A549 treated with GW870086 at 1 μM for 4 hours (cell line): ENCODE data around the gene NUP62CL. TPM values are rescaled to one million over a fixed set of nuclear protein-coding genes. Genes with fewer than 3 reads are reported as not detected.

Source experiments
- total RNA-seq: library from RNA; stranded (reverse); fragments of 200-300 nt; extraction: Qiagen RNA extraction; gene quantifications from 5 replicates; pipeline ENCODE4 v1.2.3, GENCODE V29; 2022; ENCODE audit warnings: low read depth

The NUP62CL gene, protein sequence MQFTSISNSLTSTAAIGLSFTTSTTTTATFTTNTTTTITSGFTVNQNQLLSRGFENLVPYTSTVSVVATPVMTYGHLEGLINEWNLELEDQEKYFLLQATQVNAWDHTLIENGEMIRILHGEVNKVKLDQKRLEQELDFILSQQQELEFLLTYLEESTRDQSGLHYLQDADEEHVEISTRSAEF
- 14.5 to 18.5 TPM (median 15.8 TPM) in 5 replicates for total RNA-seq

DNA sequence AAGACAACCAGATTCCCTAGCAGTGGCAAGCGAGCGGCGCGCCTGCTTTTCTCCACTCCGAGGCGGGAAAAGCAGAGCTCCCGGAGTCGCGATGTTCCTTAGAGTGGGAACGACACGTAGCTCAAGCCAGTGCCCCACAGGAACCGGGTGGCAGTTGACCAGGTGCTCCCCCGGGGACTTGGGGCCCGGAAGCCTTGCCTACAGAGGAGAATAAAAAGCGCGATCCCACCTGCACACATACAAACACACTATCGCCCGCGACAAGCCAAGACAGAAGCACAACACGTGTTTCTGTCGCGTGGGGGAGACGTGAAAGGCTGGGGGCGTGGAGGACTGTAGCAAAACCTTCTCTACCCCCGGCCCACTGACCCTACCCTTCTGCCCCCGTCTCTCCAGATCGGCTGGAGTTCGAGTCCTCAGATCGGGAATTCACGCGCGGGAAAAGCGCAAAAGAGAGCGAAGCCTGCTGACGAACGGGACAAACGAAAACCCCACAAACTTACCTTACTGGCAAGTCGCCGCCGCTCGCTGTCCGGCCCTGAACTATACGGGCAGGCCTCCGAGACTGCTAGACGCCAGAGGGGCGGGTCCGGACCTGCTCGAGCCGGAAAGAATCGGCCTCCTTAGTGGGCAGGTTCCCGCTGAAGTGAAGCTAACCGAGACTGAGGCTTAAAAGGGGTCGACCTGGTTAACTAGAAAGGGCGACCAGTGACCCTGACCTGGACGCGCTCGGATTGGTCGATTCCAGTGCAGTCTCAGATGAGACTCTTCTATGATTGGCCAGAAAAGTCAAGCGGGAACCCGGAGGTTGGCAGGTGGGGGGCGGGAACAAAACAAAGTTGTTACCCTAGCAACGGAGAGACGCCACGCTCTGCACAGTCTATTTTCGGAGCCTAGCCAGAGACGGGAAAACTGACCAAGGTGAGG lies at the start of gene NUP62CL, which contains the start of gene DNAAF6:
Gene NUP62CL (minus strand): TSS at position 664 of the 927 bp plus-strand sequence. CDS start 31,287 bp downstream, outside the sequence.
Gene DNAAF6 (plus strand): TSS at position 842 of the 927 bp plus-strand sequence. CDS start 6,265 bp downstream, outside the sequence.

GRCh38 chrX:107118322-107119147 lies 87.7 kb downstream of the NUP62CL start, which contains the start of gene RBM41:
TSS of gene RBM41 (minus strand) at chrX:107118822. CDS start at chrX:107118773, 49 bp downstream.

Other genes with a start within 250 kb of the NUP62CL start
- gene MORC4, start 206.2 kb downstream of the NUP62CL start, total RNA-seq = 30.9 to 42.0 TPM (median 33.9 TPM) in 5 replicates
- gene RBM41, start 87.6 kb downstream of the NUP62CL start, total RNA-seq = 8.3 to 13.0 TPM (median 11.1 TPM) in 5 replicates
- gene DNAAF6, start 178 bp upstream of the NUP62CL start, total RNA-seq = 0.10 TPM in 1 of 5 replicates, not detected in the others
- 0.07 to 0.11 TPM (median 0.10 TPM) in 5 replicates for gene FRMPD3, start 243.2 kb upstream of the NUP62CL start, total RNA-seq